C4-2B (cell line): Measurements from ENCODE around the gene HLCS.

Source experiments
- H3K27ac ChIP-seq: fragments of 450-650 bp; 2 replicates; pipeline ENCODE4 v1.5.1; 2017
- ZFX ChIP-seq: fragments of 450-650 bp; IDR thresholded peaks from 2 replicates; pipeline ENCODE4 v1.6.1; 2017
- TF ChIP-seq, protein P1 (sequence below): fragments of 450-650 bp; conservative IDR thresholded peaks from 2 replicates; pipeline ENCODE4 v1.5.1; 2017; ENCODE audit warnings: mild to moderate bottlenecking

The HLCS gene

GRCh38 chr21:36867291-36867905 lies 99.1 kb downstream of the HLCS start:
- no peak overlapping the region for H3K27ac ChIP-seq
- TF ChIP-seq, protein P1, sequence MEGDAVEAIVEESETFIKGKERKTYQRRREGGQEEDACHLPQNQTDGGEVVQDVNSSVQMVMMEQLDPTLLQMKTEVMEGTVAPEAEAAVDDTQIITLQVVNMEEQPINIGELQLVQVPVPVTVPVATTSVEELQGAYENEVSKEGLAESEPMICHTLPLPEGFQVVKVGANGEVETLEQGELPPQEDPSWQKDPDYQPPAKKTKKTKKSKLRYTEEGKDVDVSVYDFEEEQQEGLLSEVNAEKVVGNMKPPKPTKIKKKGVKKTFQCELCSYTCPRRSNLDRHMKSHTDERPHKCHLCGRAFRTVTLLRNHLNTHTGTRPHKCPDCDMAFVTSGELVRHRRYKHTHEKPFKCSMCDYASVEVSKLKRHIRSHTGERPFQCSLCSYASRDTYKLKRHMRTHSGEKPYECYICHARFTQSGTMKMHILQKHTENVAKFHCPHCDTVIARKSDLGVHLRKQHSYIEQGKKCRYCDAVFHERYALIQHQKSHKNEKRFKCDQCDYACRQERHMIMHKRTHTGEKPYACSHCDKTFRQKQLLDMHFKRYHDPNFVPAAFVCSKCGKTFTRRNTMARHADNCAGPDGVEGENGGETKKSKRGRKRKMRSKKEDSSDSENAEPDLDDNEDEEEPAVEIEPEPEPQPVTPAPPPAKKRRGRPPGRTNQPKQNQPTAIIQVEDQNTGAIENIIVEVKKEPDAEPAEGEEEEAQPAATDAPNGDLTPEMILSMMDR = no peak
- no peak for TF ChIP-seq ZFX

- H3K27ac ChIP-seq = no peak overlapping the region
- TF ChIP-seq, protein P1 = no peak
- no peak for TF ChIP-seq ZFX
Measured at GRCh38 chr21:36866419-36866818, 100.0 kb downstream of the HLCS start.

GRCh38 chr21:36864974-36865373 lies 101.5 kb downstream of the HLCS start:
- TF ChIP-seq ZFX = no peak
- TF ChIP-seq, protein P1 = no peak
- no peak overlapping the region for H3K27ac ChIP-seq

DNA sequence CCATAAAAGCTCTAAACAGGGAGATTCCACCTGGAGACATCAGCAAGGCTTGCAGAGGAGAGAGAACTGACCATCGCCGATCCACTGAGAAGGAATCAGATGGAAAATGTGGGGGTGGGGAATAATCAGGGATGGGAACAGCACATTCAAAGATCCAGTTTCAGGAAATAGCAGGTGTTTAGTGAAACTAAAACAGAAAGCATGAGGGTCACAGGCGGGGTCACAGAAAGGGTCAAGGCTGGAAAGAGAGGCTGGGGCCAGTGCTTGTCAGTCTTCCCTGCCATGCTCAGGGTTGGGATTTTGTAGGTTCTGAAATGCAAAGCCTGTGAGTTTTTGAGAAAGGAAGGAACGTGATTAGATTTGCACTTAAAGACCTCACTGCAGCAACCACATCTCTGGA lies 103.2 kb downstream of the HLCS start:
- no peak overlapping the region for H3K27ac ChIP-seq
- TF ChIP-seq, protein P1 = no peak
- no peak for TF ChIP-seq ZFX

DNA sequence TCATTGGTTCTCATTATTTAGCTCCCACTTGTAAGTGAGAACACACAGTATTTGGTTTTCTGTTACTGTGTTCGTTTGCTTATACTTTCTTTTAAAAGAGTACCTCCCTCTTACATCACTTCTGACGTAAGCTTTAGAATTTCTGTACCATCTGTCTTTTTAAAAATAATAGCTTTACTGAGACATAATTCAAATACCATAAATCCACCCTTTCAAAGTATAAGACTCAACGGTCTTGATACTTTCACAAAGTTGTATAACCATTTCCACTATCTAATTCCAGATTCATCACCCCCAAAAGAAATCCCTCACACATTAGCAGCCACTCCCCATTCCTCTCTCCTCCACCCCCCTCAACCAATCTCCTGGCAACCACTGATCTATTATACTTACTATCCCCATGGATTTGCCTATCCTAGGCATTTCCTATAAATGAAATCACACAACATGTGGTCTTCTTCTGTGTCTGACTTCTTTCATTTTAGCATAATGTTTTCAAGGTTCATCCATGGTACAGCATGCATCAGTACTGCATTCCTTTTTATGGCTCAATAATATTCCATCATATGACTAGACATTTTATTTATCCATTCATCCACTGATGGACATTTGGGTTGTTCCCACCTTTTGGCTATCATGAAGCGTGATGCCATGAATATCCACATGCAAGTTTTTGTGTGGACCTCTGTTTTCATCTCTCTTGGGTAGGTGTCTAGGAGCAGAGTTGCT lies 104.7 kb downstream of the HLCS start:
- no peak overlapping the region for H3K27ac ChIP-seq
- TF ChIP-seq, protein P1 = no peak
- TF ChIP-seq ZFX = no peak

DNA sequence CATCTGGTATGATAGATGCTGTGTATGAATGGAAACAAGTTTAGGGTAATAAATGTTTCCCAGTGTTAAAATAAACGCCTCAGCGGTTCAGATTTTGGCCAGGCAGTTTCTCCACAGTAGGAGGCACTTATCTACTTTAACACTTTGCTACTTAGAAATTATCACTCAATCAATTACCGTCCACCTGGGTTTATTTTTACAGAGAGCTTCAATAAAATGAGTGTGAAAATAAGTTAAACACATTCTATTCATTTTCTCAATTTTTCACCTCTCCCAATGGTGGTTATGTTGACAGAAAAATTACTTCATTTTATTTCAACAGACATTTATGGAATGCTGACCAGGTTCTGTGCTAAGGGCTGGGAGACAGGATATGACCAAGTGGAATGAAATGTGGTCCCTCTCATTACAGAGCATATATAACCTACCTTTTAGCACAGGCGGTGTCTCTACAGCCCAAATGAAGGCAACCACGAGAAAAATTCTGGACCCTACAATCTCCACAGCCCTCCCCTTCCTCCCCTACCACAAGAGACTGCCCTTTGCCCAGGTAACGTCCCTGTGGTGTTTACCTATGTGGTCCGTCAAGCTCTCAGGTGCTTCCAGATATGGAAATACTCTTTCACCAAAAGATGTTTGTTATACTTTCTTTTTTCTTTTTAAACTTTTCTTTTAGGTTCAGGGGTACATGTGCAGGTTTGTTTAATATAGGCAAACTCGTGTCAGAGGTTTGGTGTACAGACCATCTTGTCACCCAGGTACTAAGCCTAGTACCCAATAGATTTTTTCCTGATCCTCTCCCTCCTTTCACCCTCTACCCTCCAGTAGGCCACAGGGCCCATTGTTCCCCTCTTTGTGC lies 105.5 kb downstream of the HLCS start:
- no peak for TF ChIP-seq ZFX
- TF ChIP-seq, protein P1 = no peak
- no peak overlapping the region for H3K27ac ChIP-seq
